Panc1 (cell line): ENCODE measurements around the gene GAS7. TPM values are rescaled to one million over a fixed set of nuclear protein-coding genes. Genes with fewer than 3 reads are reported as not detected.

ENCODE experiments used
- ATAC-seq: fragments of 200-7000 bp; cut with Tn5 transposase; 2 replicates; pipeline ENCODE4 v1.9.1; 2020; ENCODE audit warnings: mild to moderate bottlenecking, moderate library complexity
- BruUV-seq: library from RNA; stranded (reverse); fragments of 400-500 nt; replicated peaks from 2 replicates; lab custom pipeline; 2021; lab: Mats Ljungman, UMichigan
- CTCF ChIA-PET: fragments of 300-600 bp; sonication (Branson Sonifier 250); formaldehyde crosslinking; loops from one replicate; lab custom pipeline; 2022; ENCODE audit warnings: antibody characterized with exemption; lab: Charles Lee
- POLR2A ChIA-PET: fragments of 300-600 bp; sonication (Branson Sonifier 250); formaldehyde crosslinking; loops from one replicate; lab custom pipeline; 2022; ENCODE audit warnings: antibody characterized with exemption; lab: Charles Lee
- DNase-seq: peaks from one replicate; pipeline ENCODE4 v3.0.0-alpha.2; 2010; ENCODE audit warnings: low read depth, low spot score
- H3K27ac ChIP-seq: 2 replicates; pipeline ENCODE4 v1.5.1; 2011; ENCODE audit warnings: mild to moderate bottlenecking, low read length, inconsistent platforms
- H3K27me3 ChIP-seq: fragments of 200-500 bp; sonication (Bioruptor generic); 2 replicates; pipeline ENCODE4 v1.6.0; 2014; ENCODE audit warnings: low read length, inconsistent platforms; ENCODE audit not compliant: control insufficient read depth, insufficient read depth
- H3K36me3 ChIP-seq: fragments of 200-500 bp; sonication (Bioruptor generic); 2 replicates; pipeline ENCODE4 v1.5.1; 2014; ENCODE audit warnings: inconsistent platforms, mild to moderate bottlenecking, low read length, moderate library complexity; ENCODE audit not compliant: control insufficient read depth, insufficient read depth
- H3K4me1 ChIP-seq: 2 replicates; pipeline ENCODE4 v1.5.1; 2011; ENCODE audit warnings: inconsistent platforms, mild to moderate bottlenecking, low read length, moderate library complexity; ENCODE audit not compliant: control insufficient read depth, insufficient read depth
- H3K4me3 ChIP-seq, 2 experiments: 2 replicates each; pipeline ENCODE4 v1.5.1; 2011 to 2012; ENCODE audit warnings: low read depth in 2 of 2, low read length in 2 of 2, mild to moderate bottlenecking in 2 of 2, inconsistent platforms in 1 of 2, moderate library complexity in 1 of 2
- H3K9me3 ChIP-seq: fragments of 200-500 bp; sonication (Bioruptor generic); 2 replicates; pipeline ENCODE4 v1.5.1; 2014; ENCODE audit warnings: low read depth, mild to moderate bottlenecking, inconsistent platforms, low read length, moderate library complexity; ENCODE audit not compliant: control insufficient read depth, insufficient read depth
- POLR2AphosphoS5 ChIP-seq: IDR thresholded peaks from 2 replicates; pipeline ENCODE4 v1.6.1; 2012; ENCODE audit warnings: mild to moderate bottlenecking, low read depth, low read length, moderate library complexity
- SIN3A ChIP-seq: IDR thresholded peaks from 2 replicates; pipeline ENCODE4 v1.6.1; 2012; ENCODE audit warnings: low read depth, mild to moderate bottlenecking, low read length, moderate library complexity, borderline replicate concordance; ENCODE audit not compliant: insufficient read depth
- TCF7L2 ChIP-seq: IDR thresholded peaks from 2 replicates; pipeline ENCODE4 v1.6.1; 2011; ENCODE audit warnings: mild to moderate bottlenecking, low read depth, low read length, inconsistent platforms
- in situ Hi-C: cut with HindIII; loops from 2 replicates; pipeline ENCODE4 v1.10.0; 2016; ENCODE audit warnings: low sequenced_read_pairs, low pct_unique_long_range_greater_than_20kb
- intact Hi-C: fragments of 100-400 bp; cut with micrococcal nuclease; formaldehyde crosslinking; loops from one replicate; pipeline ENCODE4 v1.10.0; 2022; ENCODE audit not compliant: unreplicated experiment
- total RNA-seq: library from RNA; stranded (reverse); gene quantifications from one replicate; pipeline ENCODE4 v1.2.1, GENCODE V29; 2021; ENCODE audit not compliant: unreplicated experiment
- TF ChIP-seq, protein P1 (sequence below), 2 experiments: IDR thresholded peaks; 2 replicates each; pipeline ENCODE4 v1.6.1; 2011 to 2012; ENCODE audit warnings: low read depth in 2 of 2, control low read depth in 1 of 2, low read length in 1 of 2, mild to moderate bottlenecking in 1 of 2, moderate library complexity in 1 of 2; ENCODE audit not compliant: insufficient read depth in 1 of 2
- TF ChIP-seq, protein P2 (sequence below): fragments of 450-650 bp; IDR thresholded peaks from 2 replicates; pipeline ENCODE4 v1.5.1; 2017; ENCODE audit warnings: mild to moderate bottlenecking

GAS7 gene
- total RNA-seq, 1 experiment from 2014 or later = 0.05 TPM

DNA sequence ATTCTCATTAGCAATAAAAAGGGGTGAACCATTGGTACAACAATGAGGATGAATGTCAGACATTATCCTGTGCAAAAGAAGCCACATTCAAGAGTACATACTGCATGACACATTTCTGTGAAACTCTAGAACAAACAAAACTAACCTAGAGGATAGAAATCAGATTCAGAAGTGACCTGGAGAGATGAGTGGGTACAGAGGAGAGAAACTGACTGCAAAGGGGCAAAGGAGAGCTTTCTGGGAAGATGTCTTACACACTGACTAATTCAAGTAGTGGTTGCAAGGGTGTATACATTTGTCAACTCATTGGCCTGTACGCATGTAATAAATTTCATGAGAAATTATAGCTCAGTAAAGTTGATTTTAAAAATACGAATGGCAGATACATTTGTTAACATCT, 115.6 kb downstream of the GAS7 start:
- ATAC-seq = no peak
- intact Hi-C loops (no loop called here), in situ Hi-C loops (no loop called here)
- no peak for DNase-seq
- ChIA-PET POLR2A (no interaction called here), CTCF (no interaction called here)
- H3K27me3 ChIP-seq = no peaks in the 10 kb centered on the region
- H3K4me3 ChIP-seq = no peak overlapping the region
- H3K4me1 ChIP-seq = no peaks in the 10 kb centered on the region
- no TSS peak for BruUV-seq
- no peaks in the 10 kb centered on the region for H3K9me3 ChIP-seq
- TF ChIP-seq TCF7L2 = no peak
- H3K27ac ChIP-seq = no peak overlapping the region
- no peaks in the 10 kb centered on the region for H3K36me3 ChIP-seq

- H3K27me3 ChIP-seq = no peaks in the 10 kb centered on the region
- no TSS peak for BruUV-seq
- CTCF ChIA-PET = no interaction called here
- no peak overlapping the region for H3K27ac ChIP-seq
- no peaks in the 10 kb centered on the region for H3K4me1 ChIP-seq
- no peak for ATAC-seq
- H3K4me3 ChIP-seq = no peak overlapping the region
- intact Hi-C loops = no loop called here
- H3K9me3 ChIP-seq = no peaks in the 10 kb centered on the region
- in situ Hi-C loops = no loop called here
- POLR2A ChIA-PET = no interaction called here
- no peak for TF ChIP-seq TCF7L2
- TF ChIP-seq, protein P1, sequence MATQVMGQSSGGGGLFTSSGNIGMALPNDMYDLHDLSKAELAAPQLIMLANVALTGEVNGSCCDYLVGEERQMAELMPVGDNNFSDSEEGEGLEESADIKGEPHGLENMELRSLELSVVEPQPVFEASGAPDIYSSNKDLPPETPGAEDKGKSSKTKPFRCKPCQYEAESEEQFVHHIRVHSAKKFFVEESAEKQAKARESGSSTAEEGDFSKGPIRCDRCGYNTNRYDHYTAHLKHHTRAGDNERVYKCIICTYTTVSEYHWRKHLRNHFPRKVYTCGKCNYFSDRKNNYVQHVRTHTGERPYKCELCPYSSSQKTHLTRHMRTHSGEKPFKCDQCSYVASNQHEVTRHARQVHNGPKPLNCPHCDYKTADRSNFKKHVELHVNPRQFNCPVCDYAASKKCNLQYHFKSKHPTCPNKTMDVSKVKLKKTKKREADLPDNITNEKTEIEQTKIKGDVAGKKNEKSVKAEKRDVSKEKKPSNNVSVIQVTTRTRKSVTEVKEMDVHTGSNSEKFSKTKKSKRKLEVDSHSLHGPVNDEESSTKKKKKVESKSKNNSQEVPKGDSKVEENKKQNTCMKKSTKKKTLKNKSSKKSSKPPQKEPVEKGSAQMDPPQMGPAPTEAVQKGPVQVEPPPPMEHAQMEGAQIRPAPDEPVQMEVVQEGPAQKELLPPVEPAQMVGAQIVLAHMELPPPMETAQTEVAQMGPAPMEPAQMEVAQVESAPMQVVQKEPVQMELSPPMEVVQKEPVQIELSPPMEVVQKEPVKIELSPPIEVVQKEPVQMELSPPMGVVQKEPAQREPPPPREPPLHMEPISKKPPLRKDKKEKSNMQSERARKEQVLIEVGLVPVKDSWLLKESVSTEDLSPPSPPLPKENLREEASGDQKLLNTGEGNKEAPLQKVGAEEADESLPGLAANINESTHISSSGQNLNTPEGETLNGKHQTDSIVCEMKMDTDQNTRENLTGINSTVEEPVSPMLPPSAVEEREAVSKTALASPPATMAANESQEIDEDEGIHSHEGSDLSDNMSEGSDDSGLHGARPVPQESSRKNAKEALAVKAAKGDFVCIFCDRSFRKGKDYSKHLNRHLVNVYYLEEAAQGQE (IDR thresholded peaks at IDR 0.05; ENCODE audit: insufficient read depth in 1 of 2, low read depth in 2 of 2, low read length in 1 of 2) = no peak
- no peak for TF ChIP-seq POLR2AphosphoS5
- TF ChIP-seq, protein P2, sequence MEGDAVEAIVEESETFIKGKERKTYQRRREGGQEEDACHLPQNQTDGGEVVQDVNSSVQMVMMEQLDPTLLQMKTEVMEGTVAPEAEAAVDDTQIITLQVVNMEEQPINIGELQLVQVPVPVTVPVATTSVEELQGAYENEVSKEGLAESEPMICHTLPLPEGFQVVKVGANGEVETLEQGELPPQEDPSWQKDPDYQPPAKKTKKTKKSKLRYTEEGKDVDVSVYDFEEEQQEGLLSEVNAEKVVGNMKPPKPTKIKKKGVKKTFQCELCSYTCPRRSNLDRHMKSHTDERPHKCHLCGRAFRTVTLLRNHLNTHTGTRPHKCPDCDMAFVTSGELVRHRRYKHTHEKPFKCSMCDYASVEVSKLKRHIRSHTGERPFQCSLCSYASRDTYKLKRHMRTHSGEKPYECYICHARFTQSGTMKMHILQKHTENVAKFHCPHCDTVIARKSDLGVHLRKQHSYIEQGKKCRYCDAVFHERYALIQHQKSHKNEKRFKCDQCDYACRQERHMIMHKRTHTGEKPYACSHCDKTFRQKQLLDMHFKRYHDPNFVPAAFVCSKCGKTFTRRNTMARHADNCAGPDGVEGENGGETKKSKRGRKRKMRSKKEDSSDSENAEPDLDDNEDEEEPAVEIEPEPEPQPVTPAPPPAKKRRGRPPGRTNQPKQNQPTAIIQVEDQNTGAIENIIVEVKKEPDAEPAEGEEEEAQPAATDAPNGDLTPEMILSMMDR = no peak
- TF ChIP-seq SIN3A = no peak
- H3K36me3 ChIP-seq = no peaks in the 10 kb centered on the region
- no peak for DNase-seq
Measured at GRCh38 chr17:10081571-10082169, 116.7 kb downstream of the GAS7 start.

- Histone ChIP-seq H3K27ac (no peak overlapping the region), H3K9me3 (no peaks in the 10 kb centered on the region), H3K4me1 (no peaks in the 10 kb centered on the region), H3K4me3 (no peak overlapping the region), H3K36me3 (no peaks in the 10 kb centered on the region), H3K27me3 (no peaks in the 10 kb centered on the region)
- intact Hi-C loops = no loop called here
- TF ChIP-seq POLR2AphosphoS5 (no peak), TCF7L2 (no peak)
- in situ Hi-C loops = no loop called here
- DNase-seq (no peak), ATAC-seq (no peak)
- BruUV-seq = no TSS peak
- POLR2A ChIA-PET = no interaction called here
- CTCF ChIA-PET = no interaction called here
Measured at GRCh38 chr17:10077561-10078299, 120.7 kb downstream of the GAS7 start.
